ENCODE data around the gene SLC12A7.
"Not testable (repeated sequence)": the region's sequence is repeated elsewhere in the genome, so short reads cannot be mapped to it uniquely, and the experiment has no call there.

DNA sequence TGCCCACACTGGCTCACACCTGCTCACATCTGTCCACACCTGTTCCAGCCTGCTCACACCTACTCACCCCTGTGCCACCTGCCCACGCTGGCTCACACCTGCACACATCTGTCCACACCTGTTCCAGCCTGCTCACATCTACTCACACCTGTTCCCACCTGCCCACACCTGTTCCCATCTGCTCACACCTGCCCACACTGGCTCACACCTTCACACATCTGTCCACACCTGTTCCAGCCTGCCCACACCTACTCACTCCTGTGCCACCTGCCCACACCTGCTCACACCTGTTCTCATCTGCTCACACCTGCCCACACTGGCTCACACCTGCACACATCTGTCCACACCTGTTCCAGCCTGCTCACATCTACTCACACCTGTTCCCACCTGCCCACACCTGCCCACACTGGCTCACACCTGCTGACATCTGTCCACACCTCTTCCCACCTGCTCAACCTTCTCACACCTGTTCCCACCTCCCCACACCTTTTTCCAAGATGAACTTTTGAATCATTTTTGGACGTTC is 45.7 kb upstream of the SLC12A7 start:
- TF ChIP-seq CTCF, POLR2A (IDR thresholded peaks at IDR 0.05): not testable (repeated sequence)

All from heart left ventricle (tissue), 13 donors.